Glomerular endothelial cell (primary cell): ENCODE results near the gene TYMP. TPM values are rescaled to one million over a fixed set of nuclear protein-coding genes. Genes with fewer than 3 reads are reported as not detected.
"Not testable (repeated sequence)": the region's sequence is repeated elsewhere in the genome, so short reads cannot be mapped to it uniquely, and the experiment has no call there.

Experiments
- DNase-seq: peaks from one replicate; pipeline ENCODE4 v3.0.0-alpha.2; 2011; ENCODE audit warnings: low read depth, low spot score; ENCODE audit errors: extremely low read depth
- total RNA-seq: library from RNA; depleted of rRNA; stranded (reverse); fragments of >200 nt; gene quantifications from 2 replicates; pipeline ENCODE4 v1.2.3, GENCODE V29; 2015

The TYMP gene
- total RNA-seq, 1 donor from 2014 or later, result 23.9 TPM

DNA sequence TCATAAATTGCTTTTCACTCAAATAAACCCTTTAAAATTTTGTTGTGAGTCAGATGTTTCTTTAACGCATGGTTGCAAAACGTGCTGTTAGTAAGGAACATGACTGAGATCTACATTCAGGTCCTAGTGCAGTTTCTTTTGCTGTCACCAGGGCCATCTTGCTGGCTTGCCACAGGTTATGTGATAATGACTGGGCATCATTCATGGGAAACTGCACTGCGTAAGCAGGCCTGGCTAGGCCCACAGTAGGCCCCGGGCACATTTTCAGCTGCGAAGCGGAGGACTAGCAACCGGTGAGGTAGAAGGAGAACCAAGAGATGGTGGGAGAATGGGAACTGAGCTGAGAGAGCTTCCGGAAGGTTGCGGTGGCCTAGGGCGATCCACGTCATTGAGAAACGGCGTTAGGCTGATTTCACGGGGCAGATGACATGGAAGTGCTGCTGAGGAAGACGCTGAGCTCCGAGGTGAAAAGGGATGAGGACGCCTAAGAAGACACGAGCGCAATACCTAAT is 12.7 kb upstream of the TYMP start:
- DNase-seq, result no peak

DNA sequence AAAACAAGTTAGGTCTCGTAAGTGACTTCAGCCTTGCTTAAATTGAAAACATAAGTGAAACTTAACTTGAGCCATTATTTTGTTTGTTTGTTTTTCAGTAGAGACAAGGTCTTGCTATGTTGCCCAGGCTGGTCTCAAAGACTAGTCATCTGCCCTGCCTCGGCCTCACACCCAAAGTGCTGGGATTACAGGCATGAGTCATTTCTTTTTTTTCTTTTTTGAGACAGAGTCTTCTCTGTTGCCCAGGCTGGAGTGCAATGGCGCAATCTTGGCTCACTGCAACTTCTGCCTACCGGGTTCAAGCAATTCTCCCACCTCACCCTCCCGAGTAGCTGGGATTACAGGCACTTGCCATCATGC is 11.8 kb upstream of the TYMP start:
- DNase-seq, result not testable (repeated sequence)

DNA sequence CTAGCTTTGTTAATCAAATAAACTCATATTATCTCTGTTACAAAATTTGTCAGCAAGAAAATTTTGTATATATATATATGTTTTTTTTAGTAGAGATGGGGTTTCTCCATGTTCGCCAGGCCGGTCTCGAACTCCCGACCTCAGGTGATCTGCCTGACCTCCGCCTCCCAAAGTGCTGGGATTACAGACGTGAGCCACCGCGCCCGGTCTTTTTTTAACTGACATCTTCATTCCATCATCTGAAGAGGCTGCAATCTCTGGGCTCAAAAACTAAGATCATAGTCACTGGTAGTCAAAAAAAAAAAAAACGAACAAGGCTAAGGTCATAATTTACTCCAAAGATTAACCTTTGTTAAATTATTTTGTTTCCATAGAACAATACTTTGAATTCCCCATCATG is 10.6 kb upstream of the TYMP start:
- no peak for DNase-seq

DNA sequence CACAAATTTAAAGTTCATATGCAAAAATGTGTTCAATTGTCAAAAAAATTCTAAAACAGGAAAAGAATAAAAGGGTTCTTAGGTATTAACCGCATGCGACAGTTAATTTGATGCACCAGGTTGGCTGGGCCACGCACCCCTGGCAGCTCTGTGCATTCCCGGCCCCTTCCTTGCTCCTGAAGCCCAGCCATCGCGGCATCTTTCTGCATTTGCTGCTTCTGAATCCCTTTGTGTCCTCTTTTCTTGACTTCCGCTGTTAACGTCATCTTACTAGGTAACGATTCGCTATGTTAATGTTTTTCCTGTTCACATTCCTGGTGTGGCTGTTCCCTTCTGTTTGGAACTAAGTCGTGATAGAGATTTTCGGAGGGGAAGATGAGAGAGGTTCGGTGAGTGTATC is 8.0 kb upstream of the TYMP start:
- no peak for DNase-seq

DNA sequence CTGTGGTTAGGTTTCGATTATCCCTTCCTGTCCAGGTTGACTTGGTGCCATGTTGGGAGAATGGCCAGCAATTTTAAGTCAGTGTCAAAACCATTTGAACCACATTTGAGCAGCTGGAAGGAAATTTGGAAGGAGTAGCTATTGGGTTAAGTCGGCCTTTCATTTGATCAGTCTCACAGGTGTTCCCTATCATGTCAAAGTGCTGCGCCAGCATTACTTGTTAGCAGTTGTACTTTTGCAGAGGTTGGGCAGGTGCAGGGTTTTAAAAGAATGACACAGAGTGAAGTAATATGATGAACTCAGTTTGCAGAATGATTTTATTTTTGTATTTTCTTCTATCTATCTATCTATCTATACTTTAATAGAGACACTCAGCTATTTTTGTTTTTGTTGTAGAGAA is 6.4 kb upstream of the TYMP start:
- DNase-seq, result no peak

DNA sequence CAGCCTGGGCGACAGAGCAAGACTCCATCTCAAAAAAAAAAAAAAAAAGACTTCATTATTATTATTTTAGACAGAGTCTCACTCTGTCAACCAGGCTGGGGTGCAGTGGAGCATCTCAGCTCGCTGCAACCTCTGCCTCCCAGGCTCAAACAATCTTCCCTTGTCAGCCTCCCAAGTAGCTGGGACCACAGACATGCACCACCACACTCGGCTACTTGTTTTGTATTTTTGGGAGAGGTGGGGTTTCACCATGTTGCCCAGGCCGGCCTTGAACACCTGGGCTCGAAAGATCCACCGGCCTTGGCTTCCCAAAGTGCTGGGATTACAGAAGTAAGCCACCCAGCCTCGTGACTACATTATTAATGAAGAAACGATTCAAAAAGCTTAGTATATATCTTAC is 5.3 kb upstream of the TYMP start:
- DNase-seq, result no peak

DNA sequence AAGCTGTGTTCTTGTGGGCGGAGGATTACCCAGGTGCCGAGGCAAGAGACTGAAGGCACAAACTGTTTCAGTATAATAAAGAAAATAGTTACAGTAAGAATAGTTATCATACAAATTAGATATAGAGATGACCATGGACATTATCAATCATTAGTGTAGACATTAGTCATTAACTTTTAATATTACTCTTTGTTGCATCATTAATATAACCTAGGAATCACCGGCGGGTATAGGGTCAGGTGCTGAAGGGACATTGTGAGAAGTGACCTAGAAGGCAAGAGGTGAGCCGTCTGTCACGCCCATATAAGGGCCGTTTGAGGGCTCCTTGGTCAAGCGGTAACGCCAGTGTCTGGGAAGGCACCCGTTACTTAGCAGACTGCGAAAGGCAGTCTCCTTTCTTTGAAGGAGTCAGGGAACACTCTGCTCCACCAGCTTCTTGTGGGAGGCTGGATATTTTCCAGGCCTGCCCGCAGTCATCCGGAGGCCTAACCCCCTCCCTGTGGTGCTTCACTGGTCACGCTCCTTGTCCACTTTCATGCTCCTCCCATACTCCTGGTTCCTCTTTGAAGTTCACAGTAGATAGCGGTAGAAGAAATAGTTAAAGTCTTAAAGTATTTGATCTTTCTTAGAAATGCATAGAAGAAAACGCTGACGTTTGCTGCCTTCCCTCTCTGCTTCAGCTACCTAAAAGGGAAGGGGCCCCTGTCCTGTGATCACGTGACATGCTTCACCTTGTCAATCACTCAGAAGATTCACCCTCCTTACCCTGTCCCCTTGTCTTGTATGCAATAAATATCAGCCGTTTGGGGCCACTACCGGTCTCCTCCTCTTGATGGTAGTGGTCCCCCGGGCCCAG is 4.3 kb upstream of the TYMP start:
- not testable (repeated sequence) for DNase-seq

DNA sequence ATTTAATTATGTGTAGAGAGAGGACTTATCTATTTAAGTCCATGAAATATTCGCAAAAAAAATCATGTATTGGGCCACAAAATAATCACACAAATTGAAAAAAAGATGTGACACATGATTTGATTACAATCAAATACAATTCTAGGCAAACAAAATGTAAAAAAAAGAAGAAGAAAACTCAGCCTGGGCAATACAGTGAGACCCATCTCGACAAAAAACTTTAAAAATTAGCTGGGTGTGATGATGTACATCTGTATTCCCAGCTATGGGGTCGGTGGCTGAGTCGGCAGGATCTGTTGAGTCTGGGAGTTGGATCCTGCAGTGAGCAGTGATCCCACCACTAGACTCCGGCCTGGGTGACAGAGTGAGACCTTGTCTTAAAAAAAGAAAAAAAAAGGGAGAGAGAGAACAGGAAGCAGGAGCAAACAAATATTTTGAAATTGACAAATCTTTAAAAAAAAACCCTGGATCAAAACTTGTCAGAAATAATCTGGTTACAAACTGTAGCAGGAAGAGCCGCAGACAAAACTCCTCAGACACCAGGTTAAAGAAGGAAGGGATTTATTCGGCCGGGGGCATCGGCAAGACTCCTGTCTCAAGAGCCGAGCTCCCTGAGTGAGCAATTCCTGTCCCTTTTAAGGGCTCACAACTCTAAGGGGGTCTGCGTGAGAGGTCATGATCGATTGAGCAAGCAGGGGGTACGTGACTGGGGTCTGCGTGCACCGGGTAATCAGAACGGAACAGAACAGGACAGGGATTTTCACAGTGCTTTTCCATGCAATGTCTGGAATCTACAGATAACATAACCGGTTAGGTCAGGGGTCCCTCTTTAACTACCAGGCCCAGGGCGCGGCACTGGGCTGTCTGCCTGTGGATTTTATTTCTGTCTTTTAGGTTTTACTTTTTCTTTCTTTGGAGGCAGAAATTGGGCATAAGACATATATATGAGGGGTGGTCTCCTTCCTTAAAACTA is 3.3 kb upstream of the TYMP start:
- DNase-seq, result no peak

DNA sequence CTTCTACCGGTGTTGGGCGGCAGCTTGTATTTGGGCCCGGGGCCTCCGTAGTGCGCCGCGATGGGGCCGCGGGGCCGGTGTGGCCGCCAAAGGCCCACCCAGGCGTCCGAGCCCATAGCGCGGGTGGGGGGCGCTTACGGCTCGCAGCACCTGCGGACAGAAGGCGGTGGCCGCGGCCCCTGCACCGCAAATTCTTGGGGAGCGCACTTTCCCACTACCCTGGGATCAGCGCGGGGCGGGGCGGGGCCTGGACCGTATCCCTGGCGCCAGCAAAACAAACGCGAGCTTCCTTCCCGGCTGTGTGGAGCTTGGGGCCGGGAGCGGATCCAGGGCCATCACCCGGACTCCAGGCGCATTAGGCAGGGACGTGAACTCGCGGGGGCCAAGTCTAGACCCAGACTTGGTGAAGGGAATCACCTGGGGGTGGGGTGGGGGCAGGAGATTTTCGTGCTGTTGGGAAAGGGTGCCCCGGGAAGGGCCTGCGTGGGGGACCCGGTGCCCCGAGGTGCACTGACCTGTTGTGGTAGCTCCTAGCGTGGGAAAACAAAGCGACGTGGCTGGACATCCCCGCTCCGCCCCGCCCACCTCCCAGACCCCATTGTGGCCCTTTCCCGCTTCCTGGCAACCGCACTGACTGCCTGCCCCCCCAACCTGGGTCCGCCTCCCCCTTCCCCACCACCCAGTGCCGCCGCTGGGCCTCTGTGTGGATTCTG is 2.3 kb upstream of the TYMP start:
- no peak for DNase-seq

DNA sequence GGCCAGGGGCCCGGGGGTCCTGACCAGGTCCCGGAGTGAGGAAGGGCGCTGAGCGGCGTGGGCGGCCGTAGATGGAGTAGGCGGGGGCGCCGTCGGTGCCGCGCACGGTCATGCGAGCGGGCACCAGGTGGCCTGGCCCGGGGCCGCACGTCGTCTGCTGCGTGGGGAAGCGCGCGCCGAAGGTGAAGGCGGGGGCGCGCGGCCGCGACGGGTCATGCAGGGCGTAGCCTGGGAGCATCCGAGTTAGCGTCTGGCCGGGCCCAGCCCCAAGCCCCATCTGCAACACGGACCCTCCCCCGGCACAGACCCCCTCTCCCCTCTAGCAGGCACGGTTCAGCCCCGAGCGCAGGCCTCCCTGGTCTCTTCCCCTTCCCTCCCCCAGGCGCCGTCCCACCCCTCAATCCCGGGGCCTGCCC is 1.7 kb upstream of the TYMP start:
- no peak for DNase-seq

DNA sequence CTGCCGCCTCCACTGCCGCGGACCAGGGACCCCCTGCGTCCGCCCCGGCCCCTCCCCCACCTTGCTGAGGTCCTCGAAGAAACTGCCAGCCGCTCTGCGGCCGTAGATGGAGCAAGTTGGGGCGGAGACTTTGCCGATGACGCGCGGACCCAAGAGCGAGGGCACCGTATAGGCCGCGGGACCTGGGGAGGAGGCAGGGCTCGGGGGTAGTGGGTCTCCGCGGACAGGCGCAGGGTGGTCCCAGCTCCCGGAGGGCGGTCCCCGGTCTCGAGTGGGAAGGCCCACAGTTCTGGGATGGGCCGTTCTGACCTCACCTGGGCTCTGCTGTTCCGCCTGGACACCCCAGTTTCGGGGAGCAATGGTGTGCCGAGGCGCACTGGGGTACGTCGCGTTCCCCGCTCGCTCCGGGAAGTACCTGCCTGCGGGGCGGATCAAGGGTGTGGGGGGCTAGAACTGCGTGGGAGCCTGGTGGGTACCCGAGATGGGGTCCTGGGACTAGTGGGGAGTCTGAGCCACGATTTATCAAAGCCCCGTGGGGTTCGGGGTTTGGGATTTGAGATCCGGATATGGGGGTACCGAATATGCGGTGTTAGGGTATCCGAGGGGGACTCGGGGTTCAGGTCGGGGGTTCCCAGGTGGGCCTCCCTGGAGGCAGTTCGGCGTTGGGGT is 1.2 kb upstream of the TYMP start:
- DNase-seq, result no peak

DNA sequence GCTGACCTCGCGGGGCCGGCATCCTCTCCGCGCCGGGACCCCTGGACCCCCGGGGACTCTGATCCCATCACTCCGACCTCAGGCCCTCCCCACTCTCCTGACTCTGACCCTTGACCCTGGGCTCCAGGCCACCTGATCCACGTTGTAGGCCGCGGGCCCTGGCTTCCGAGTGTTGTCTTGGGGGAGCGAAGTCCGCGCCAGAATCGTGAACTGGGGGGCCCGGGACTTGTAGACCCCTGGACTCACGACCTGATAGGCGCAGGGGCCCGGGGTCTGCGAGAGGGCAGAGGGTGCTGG is 716 bp upstream of the TYMP start:
- no peak for DNase-seq

DNA sequence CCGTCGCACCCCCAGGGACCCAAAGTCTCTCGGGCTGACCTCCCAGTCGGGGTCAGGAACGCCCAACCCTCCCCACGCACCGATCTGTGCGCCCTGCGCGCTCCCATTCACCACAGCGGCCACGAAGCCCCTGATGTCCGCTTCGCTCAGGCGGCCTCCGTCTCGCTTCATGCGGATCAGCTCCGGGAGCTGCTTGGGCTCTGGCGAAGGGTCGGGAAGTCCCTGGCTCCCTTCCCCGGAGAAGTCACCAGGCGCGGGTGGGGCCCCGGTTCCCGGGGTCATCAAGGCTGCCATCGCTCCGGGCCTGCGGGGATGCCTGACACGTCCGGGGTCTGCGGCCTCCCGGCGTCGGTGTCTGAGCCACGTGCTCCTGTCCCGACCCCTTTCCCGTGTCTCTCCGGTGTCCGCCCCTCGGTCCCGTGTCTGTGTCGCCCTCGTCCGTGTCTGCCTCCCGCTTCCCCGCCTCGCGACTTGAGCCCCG is 356 bp downstream of the TYMP start:
- DNase-seq, result no peak

DNA sequence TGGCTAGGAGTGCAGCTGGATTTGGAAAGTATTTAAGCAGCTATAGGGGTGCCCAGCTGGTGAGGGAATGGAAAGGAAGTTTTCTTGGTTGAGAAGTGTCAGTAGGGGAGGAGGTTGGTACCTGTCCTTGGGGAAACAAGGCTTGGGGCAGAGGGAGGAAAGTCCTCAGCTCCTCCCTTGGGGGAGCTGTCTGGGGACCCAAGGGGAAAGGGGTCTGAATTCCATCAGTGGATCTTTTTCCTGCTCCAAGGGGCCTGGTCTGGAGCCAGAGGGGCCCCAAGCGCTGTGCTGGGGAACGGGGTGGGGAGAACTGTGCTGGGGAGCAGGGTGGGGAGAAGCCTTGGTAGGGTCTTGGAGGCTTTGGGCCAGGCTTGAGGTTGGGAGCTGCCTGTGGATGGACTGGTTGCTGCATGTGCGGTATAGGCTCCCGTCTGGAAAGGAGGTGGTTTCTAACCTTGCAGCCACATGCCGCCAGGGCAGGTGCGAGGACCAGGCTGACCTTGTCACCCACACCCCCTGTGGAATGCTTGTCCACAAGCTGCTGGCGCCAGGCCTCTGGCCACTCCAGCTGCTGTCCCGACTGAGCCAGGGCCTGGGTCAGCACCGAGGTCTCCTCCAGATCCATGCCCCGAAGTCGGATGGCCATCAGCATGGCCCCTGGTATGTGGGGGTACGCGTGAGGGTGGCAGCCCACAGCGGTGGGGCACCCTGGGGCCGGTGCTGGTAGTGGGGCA is 963 bp downstream of the TYMP start:
- DNase-seq, result no peak

DNA sequence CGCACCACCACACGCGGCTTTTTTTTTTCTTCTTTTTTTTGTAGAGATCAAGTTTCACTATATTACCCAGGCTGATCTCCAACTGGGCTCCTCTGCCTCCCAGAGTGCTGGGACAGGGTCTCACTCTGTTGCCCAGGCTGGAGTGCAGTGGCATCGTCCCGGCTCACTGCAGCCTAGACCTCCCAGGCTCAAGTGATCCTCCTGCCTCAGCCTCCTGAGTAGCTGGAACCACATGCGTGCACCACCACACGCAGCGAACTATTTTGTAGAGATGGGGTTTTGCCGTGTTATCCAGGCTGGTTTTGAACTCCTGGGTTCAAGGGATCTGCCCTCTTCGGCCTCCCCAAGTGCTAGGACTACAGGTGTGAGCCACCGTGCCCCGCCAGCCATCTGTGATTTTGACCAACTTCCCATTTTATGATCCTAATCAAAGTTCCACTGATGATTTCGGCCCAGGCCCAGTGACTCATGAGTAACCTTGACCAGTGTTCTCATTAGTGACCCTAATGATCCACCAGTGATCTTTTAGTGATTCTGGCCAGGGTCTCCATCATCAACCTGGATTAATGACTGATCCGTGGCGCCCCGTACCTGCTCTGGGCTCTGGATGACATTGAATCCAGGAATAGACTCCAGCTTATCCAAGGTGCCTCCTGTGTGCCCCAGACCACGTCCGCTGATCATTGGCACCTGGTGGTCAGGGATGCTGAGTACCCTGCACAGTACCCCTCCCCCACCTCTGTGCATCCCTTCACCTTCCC is 1.7 kb downstream of the TYMP start:
- DNase-seq, result no peak

DNA sequence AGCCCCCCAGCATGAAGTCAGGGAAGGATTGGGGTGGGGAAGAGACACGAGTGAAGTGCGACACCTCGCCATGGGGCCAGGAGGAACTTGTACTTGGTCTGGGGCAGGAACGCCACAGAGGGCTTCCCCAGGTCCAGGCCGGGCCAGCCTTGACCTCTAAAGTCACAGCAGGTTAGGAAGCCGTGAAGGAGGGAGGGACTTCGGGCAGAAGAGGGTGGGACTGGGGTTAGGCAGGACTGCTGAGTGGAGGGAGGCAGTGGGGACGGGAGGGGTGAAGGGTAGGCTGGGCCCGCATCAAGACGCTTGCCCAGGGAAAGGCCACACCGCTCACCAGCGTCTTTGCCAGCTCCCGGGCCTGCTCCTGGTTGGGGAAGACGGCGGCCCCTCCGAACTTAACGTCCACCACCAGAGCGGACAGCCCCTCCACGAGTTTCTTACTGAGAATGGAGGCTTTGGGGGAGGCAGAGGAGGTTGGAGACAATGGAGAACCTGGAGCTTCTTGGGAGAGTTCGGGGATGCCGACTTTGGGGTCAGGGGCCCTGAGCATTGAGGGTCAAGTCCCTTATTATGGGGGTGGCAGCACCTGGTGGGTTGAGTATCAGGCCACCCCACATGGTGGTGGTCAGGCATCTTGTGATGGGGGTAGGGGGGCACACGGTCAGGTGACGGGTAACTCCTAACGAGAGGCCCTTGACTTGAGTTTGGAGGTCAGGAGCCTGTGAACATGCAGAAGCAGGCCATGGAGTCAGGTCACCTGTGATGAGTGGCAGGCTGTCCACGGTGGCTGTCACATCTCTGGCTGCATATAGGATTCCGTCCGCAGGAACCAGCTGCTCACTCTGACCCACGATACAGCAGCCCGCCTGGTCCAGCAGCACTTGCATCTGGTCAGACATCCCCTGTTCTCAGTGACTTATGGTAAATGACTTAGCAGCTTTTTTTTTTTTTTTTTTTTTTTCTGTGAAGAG is 2.7 kb downstream of the TYMP start:
- DNase-seq, result no peak

DNA sequence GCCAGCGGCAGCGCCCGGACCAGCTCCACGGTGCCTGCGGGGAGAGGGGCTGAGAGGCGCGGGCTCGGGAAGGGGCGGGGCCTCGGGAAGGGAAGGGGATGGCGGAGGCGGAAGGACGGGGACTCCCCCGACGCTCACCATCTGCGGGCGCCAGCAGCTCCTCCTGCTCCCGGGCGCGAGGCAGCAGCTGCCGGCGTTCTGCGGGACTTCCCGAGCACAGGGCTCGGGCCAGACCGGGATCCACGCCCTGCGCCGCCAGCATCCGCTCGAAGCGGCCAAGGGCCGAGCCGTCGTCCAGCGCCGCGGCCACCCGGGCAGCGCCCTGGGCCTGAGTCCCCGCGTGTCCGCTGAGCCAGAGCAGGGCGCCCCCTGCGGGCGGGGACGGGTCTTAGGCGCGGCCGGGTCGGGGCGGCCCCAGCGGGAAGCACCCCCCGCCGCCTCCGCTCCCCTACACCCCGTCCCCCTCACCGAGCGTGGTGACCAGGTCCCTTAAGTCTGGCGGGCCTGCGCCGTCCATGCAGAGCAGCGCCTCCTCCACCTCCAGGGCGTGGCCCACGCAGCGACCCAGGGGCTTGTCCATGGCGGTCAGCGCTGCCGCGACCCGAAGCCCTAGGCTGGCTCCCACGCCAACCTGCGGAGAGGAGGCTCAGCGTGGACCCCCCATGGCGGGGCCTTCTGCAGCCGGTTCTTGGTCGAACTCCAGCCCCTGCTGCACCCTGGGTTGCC is 3.5 kb downstream of the TYMP start:
- no peak for DNase-seq

DNA sequence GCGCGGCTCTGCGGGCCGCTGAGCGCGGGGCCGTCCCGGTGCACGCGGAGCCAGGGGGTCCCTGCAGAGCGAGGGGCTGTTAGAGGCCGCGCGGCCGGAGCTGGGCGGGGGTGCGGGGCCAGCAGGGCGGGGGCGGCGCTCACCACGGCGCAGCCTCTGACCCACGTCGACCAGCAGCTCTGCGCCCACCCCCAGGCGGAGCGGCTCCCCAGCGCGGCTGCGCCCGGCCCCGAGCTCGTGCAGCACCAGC is 4.0 kb downstream of the TYMP start:
- no peak for DNase-seq
